OCI-LY7 (cell line): ENCODE results near the gene ADGRG6. TPM values are rescaled to one million over a fixed set of nuclear protein-coding genes. Genes with fewer than 3 reads are reported as not detected.

ENCODE experiments used
- BruUV-seq: library from RNA; stranded (reverse); fragments of 400-500 nt; replicated peaks from 2 replicates; lab custom pipeline; 2021; lab: Mats Ljungman, UMichigan
- CTCF ChIA-PET: fragments of 300-600 bp; sonication (Branson Sonifier 250); formaldehyde crosslinking; loops from one replicate; lab custom pipeline; 2022; ENCODE audit warnings: antibody characterized with exemption; ENCODE audit not compliant: unreplicated experiment; lab: Charles Lee
- POLR2A ChIA-PET: fragments of 300-600 bp; sonication (Branson Sonifier 250); formaldehyde crosslinking; loops from one replicate; lab custom pipeline; 2022; ENCODE audit warnings: antibody characterized with exemption; lab: Charles Lee
- DNase-seq: peaks from one replicate; pipeline ENCODE4 v3.0.0-alpha.2; 2015; ENCODE audit warnings: low spot score
- H2AFZ ChIP-seq: fragments of 200-600 bp; sonication (generic), shearing (Covaris generic); 2 replicates; pipeline ENCODE4 v1.6.1; 2014; ENCODE audit warnings: mild to moderate bottlenecking, antibody characterized with exemption, low read length, moderate library complexity
- H3K27ac ChIP-seq: fragments of 200-600 bp; sonication (generic); 2 replicates; pipeline ENCODE4 v1.5.1; 2014; ENCODE audit warnings: mixed run types, low read depth, mild to moderate bottlenecking, moderate library complexity, low read length, inconsistent platforms; ENCODE audit not compliant: poor library complexity, severe bottlenecking
- H3K36me3 ChIP-seq: fragments of 200-600 bp; sonication (generic); 2 replicates; pipeline ENCODE4 v1.6.1; 2014; ENCODE audit warnings: mild to moderate bottlenecking, antibody characterized with exemption, low read length, moderate library complexity, mixed read lengths; ENCODE audit not compliant: insufficient read depth
- H3K4me1 ChIP-seq: fragments of 200-600 bp; sonication (generic); 2 replicates; pipeline ENCODE4 v1.5.1; 2014; ENCODE audit warnings: mild to moderate bottlenecking, low read length; ENCODE audit not compliant: insufficient read depth, poor library complexity, severe bottlenecking
- H3K4me2 ChIP-seq: fragments of 200-600 bp; sonication (generic); 2 replicates; pipeline ENCODE4 v1.6.1; 2014; ENCODE audit warnings: mild to moderate bottlenecking, low read length
- H3K4me3 ChIP-seq: fragments of 200-600 bp; sonication (generic); 2 replicates; pipeline ENCODE4 v1.5.1; 2014; ENCODE audit warnings: mild to moderate bottlenecking, low read depth, low read length; ENCODE audit not compliant: poor library complexity, severe bottlenecking
- H3K79me2 ChIP-seq: fragments of 200-600 bp; sonication (generic); 2 replicates; pipeline ENCODE4 v1.6.1; 2016; ENCODE audit warnings: low read depth, mild to moderate bottlenecking, low read length, moderate library complexity, mixed read lengths; ENCODE audit not compliant: insufficient read depth
- H3K9me2 ChIP-seq: fragments of 200-600 bp; sonication (generic); 2 replicates; pipeline ENCODE4 v1.6.1; 2016; ENCODE audit warnings: mild to moderate bottlenecking, low read length, mixed read lengths; ENCODE audit not compliant: insufficient read depth
- H3K9me3 ChIP-seq: fragments of 200-600 bp; sonication (generic); 2 replicates; pipeline ENCODE4 v1.6.1; 2014; ENCODE audit warnings: mild to moderate bottlenecking, mixed run types, low read length, mixed read lengths
- H4K20me1 ChIP-seq: fragments of 200-600 bp; sonication (generic); 2 replicates; pipeline ENCODE4 v1.6.1; 2014; ENCODE audit warnings: mild to moderate bottlenecking, antibody characterized with exemption, low read length, moderate library complexity, mixed read lengths; ENCODE audit not compliant: insufficient read depth
- CTCF ChIP-seq: fragments of 200-600 bp; sonication (generic); conservative IDR thresholded peaks from 2 replicates; pipeline ENCODE4 v1.5.1; 2014; ENCODE audit warnings: mild to moderate bottlenecking, antibody characterized with exemption, low read length, moderate library complexity, mixed read lengths
- EZH2phosphoT487 ChIP-seq: fragments of 200-600 bp; sonication (generic); IDR thresholded peaks from 2 replicates; pipeline ENCODE4 v1.6.1; 2018; ENCODE audit warnings: low read depth, borderline replicate concordance, mild to moderate bottlenecking, mixed run types, antibody characterized with exemption, low read length, moderate library complexity, mixed read lengths
- intact Hi-C: fragments of 100-400 bp; cut with micrococcal nuclease; formaldehyde crosslinking; loops from one replicate; pipeline ENCODE4 v1.10.0; 2022; ENCODE audit not compliant: unreplicated experiment
- total RNA-seq, 2 experiments: library from RNA; depleted of rRNA in 1 of 2; stranded (reverse); fragments of >200 nt in 1 of 2; shearing (Covaris generic) in 1 of 2; gene quantifications; 2 replicates each; pipeline ENCODE4 v1.2.3, GENCODE V29; 2014 to 2022

ADGRG6 gene
- total RNA-seq, 2 experiments from 2014 or later: not detected

- CTCF ChIA-PET: no interaction called here
- Histone ChIP-seq H3K4me1 (no peaks in the 10 kb centered on the region), H3K79me2 (no peaks in the 10 kb centered on the region), H4K20me1 (no peaks in the 10 kb centered on the region), H2AFZ (no peak overlapping the region), H3K9me3 (no peaks in the 10 kb centered on the region), H3K4me3 (no peak overlapping the region), H3K27ac (no peak overlapping the region), H3K36me3 (no peaks in the 10 kb centered on the region), H3K4me2 (no peak overlapping the region), H3K9me2 (no peaks in the 10 kb centered on the region)
- intact Hi-C loops: no loop called here
- no peak for DNase-seq
- BruUV-seq: no TSS peak
- POLR2A ChIA-PET: no interaction called here
- TF ChIP-seq EZH2phosphoT487 (no peak), CTCF (no peak)
Measured at GRCh38 chr6:142440600-142441293, 138.9 kb downstream of the ADGRG6 start.

GRCh38 chr6:142441716-142442115 is 139.9 kb downstream of the ADGRG6 start:
- no peak for DNase-seq
- Histone ChIP-seq H3K9me2 (no peaks in the 10 kb centered on the region), H3K4me2 (no peak overlapping the region), H2AFZ (no peak overlapping the region), H3K36me3 (no peaks in the 10 kb centered on the region), H3K79me2 (no peaks in the 10 kb centered on the region), H3K4me3 (no peak overlapping the region), H4K20me1 (no peaks in the 10 kb centered on the region), H3K9me3 (no peaks in the 10 kb centered on the region), H3K4me1 (no peaks in the 10 kb centered on the region), H3K27ac (no peak overlapping the region)
- ChIA-PET CTCF (no interaction called here), POLR2A (no interaction called here)
- no TSS peak for BruUV-seq
- intact Hi-C loops: no loop called here
- TF ChIP-seq EZH2phosphoT487 (no peak), CTCF (no peak)

- TF ChIP-seq CTCF (no peak), EZH2phosphoT487 (no peak)
- BruUV-seq: no TSS peak
- Histone ChIP-seq H3K36me3 (no peaks in the 10 kb centered on the region), H3K4me2 (no peak overlapping the region), H3K27ac (no peak overlapping the region), H3K4me1 (no peaks in the 10 kb centered on the region), H3K4me3 (no peak overlapping the region), H3K9me3 (no peaks in the 10 kb centered on the region), H4K20me1 (no peaks in the 10 kb centered on the region), H3K9me2 (no peaks in the 10 kb centered on the region), H3K79me2 (no peaks in the 10 kb centered on the region), H2AFZ (no peak overlapping the region)
- no peak for DNase-seq
- CTCF ChIA-PET: no interaction called here
- POLR2A ChIA-PET: no interaction called here
- intact Hi-C loops: no loop called here
Measured at GRCh38 chr6:142443102-142443501, 141.3 kb downstream of the ADGRG6 start.
